HepG2 (cell line): Measurements from ENCODE around the gene CREM. TPM values are rescaled to one million over a fixed set of nuclear protein-coding genes. Genes with fewer than 3 reads are reported as not detected.

Source experiments
- AKAP8 ChIP-seq: sonication (generic); formaldehyde crosslinking; IDR thresholded peaks from 2 replicates; pipeline ENCODE4 v1.5.1; 2020; ENCODE audit warnings: mild to moderate bottlenecking, missing genetic modification reagents
- CREB1 ChIP-seq, 2 experiments: fragments of 450-650 bp in 1 of 2; IDR thresholded peaks; 2 replicates each; pipeline ENCODE4 v1.6.1; 2016 to 2017; ENCODE audit warnings: control low read depth in 1 of 2, mild to moderate bottlenecking in 1 of 2, missing compliant biosample characterization in 1 of 2, missing genetic modification characterization in 1 of 2
- DNMT3B ChIP-seq: conservative IDR thresholded peaks from 2 replicates; pipeline ENCODE4 v1.6.1; 2016; ENCODE audit warnings: missing biosample characterization, control low read depth
- HNRNPK ChIP-seq: fragments of 200-400 bp; formaldehyde crosslinking; IDR thresholded peaks from 2 replicates; pipeline ENCODE4 v1.6.1; 2018; ENCODE audit warnings: low read length, low read depth, moderate library complexity, mild to moderate bottlenecking; ENCODE audit not compliant: poor library complexity, severe bottlenecking
- NCOA1 ChIP-seq: sonication (generic); formaldehyde crosslinking; IDR thresholded peaks from 2 replicates; pipeline ENCODE4 v1.9.0; 2021; ENCODE audit warnings: missing genetic modification reagents
- NFRKB ChIP-seq: fragments of 450-650 bp; IDR thresholded peaks from 2 replicates; pipeline ENCODE4 v1.6.1; 2017
- NKX3-1 ChIP-seq: sonication (generic); formaldehyde crosslinking; IDR thresholded peaks from 2 replicates; pipeline ENCODE4 v1.5.0; 2020; ENCODE audit warnings: missing genetic modification reagents
- PRMT3 ChIP-seq: sonication (generic); formaldehyde crosslinking; IDR thresholded peaks from 2 replicates; pipeline ENCODE4 v1.8.1; 2022; ENCODE audit warnings: low read depth, mild to moderate bottlenecking, moderate library complexity, missing genetic modification reagents, borderline replicate concordance
- RCOR2 ChIP-seq: IDR thresholded peaks from 2 replicates; pipeline ENCODE4 v1.6.1; 2016; ENCODE audit warnings: missing biosample characterization, missing genetic modification reagents
- STAG1 ChIP-seq: sonication (generic); formaldehyde crosslinking; IDR thresholded peaks from 2 replicates; pipeline ENCODE4 v1.4.0; 2020; ENCODE audit warnings: missing genetic modification reagents
- TP53 ChIP-seq: sonication (generic); formaldehyde crosslinking; conservative IDR thresholded peaks from 2 replicates; pipeline ENCODE4 v1.4.0; 2020; ENCODE audit warnings: missing genetic modification reagents
- ZKSCAN8 ChIP-seq: IDR thresholded peaks from 2 replicates; pipeline ENCODE4 v1.6.1; 2016; ENCODE audit warnings: borderline replicate concordance, missing genetic modification reagents, missing compliant biosample characterization
- ZNF33A ChIP-seq: sonication (generic); formaldehyde crosslinking; IDR thresholded peaks from 2 replicates; pipeline ENCODE4 v1.5.1; 2020; ENCODE audit warnings: missing genetic modification reagents, mild to moderate bottlenecking, moderate library complexity, borderline replicate concordance
- ZNF44 ChIP-seq: sonication (generic); formaldehyde crosslinking; IDR thresholded peaks from 2 replicates; pipeline ENCODE4 v1.5.1; 2020; ENCODE audit warnings: mild to moderate bottlenecking, missing genetic modification reagents
- ZNF556 ChIP-seq: sonication (generic); formaldehyde crosslinking; IDR thresholded peaks from 2 replicates; pipeline ENCODE4 v1.4.0; 2020; ENCODE audit warnings: mild to moderate bottlenecking, missing genetic modification reagents, borderline replicate concordance
- ZNF569 ChIP-seq: sonication (generic); formaldehyde crosslinking; IDR thresholded peaks from 2 replicates; pipeline ENCODE4 v1.5.0; 2020; ENCODE audit warnings: mild to moderate bottlenecking, missing genetic modification reagents, moderate library complexity, borderline replicate concordance
- ZNF749 ChIP-seq: sonication (generic); formaldehyde crosslinking; IDR thresholded peaks from 2 replicates; pipeline ENCODE4 v1.8.0; 2022; ENCODE audit warnings: mild to moderate bottlenecking, missing genetic modification reagents, moderate library complexity, borderline replicate concordance
- polyA plus RNA-seq, 8 experiments: library from polyadenylated mRNA; depleted of rRNA in 3 of 8; stranded (reverse) in 7 of 8; unstranded in 1 of 8; fragments of >200 nt; fragmentation: Illumina TruSeq in 4 of 8; extraction: Trizol in 4 of 8; gene quantifications; 2 replicates each; pipeline versions ENCODE4 v1.2.1 to v1.2.3, GENCODE V29; 2011 to 2016; ENCODE audit warnings: low read depth in 4 of 8, missing spikeins in 1 of 8, mixed read lengths in 1 of 8; ENCODE audit not compliant: insufficient read depth in 1 of 8
- total RNA-seq, 5 experiments: library from RNA; depleted of rRNA; stranded (reverse); fragments of >200 nt; fragmentation: Illumina TruSeq; extraction: Trizol; gene quantifications; 2 replicates each; pipeline ENCODE4 v1.2.3, GENCODE V29; 2016; ENCODE audit warnings: low read depth in 1 of 5
- TF ChIP-seq, protein P1 (sequence below), 2 experiments: sonication (generic) in 1 of 2; formaldehyde crosslinking in 1 of 2; IDR thresholded peaks; 2 replicates each; pipeline versions ENCODE4 v1.4.0 to v1.6.1; 2018 to 2020; ENCODE audit warnings: missing genetic modification reagents in 2 of 2, borderline replicate concordance in 1 of 2, low read depth in 1 of 2, mild to moderate bottlenecking in 1 of 2, missing biosample characterization in 1 of 2
- TF ChIP-seq, protein P2 (sequence below): sonication (generic); formaldehyde crosslinking; IDR thresholded peaks from 2 replicates; pipeline ENCODE4 v1.5.0; 2020; ENCODE audit warnings: mild to moderate bottlenecking, missing genetic modification reagents, moderate library complexity
- TF ChIP-seq, protein P3 (sequence below): sonication (generic); formaldehyde crosslinking; IDR thresholded peaks from 2 replicates; pipeline ENCODE4 v1.4.0; 2020; ENCODE audit warnings: missing genetic modification reagents, borderline replicate concordance

CREM gene
- total and polyA plus RNA-seq, 2 of the 13 experiments (the other 11 are each of a cell fraction or from before 2014, with no cell fraction given), result 21.3 to 25.4 TPM

DNA sequence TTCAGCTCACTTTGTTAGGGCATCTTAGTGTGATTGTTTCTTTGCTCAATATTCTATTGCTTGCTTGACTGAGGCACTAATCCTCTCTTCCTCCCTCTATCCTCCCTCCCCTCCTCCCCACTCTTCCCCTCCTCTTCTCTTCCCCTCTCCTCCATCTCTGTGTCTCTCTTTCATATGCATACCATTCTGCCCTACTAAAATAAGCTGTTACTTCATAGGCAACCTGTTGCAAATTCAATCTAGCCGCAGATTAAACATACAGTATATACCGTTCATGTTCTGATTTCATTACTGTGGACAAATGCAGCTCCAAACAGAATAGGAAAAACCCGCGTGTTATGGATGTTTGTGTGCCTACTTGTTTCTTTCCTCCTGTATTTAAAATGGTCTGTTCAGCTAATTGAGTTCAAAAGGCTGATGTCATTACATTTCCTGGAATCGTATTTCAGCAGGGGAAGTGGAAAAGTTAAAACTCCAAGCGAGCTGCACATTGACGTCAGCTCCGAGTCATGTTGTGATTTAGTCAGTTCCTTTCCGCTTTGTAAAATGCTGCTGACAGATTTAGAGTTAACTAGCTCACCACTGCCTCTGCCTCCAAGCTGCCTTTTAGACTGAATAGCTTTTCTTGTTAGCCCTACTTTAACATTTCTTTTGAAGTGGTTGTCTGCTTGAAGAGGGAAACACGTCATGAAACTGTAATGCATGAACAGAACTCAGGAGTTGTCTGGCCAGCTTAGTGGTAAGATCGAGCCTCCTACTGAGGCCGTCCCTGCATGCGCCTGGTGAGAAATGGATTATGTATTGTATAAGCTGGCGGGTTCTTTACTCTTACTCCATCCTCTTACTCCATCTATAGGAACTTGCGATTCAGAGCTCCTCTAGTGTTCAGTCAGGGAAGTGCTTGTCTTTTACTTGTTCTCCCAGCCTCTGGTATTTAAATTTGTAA, 69.0 kb downstream of the CREM start (continued):
- TF ChIP-seq, protein P1, sequence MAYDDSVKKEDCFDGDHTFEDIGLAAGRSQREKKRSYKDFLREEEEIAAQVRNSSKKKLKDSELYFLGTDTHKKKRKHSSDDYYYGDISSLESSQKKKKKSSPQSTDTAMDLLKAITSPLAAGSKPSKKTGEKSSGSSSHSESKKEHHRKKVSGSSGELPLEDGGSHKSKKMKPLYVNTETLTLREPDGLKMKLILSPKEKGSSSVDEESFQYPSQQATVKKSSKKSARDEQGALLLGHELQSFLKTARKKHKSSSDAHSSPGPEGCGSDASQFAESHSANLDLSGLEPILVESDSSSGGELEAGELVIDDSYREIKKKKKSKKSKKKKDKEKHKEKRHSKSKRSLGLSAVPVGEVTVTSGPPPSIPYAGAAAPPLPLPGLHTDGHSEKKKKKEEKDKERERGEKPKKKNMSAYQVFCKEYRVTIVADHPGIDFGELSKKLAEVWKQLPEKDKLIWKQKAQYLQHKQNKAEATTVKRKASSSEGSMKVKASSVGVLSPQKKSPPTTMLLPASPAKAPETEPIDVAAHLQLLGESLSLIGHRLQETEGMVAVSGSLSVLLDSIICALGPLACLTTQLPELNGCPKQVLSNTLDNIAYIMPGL (CRISPR knock-in tag; IDR thresholded peaks at IDR 0.05; ENCODE audit: borderline replicate concordance in 1 of 2, low read depth in 1 of 2), result peak in 1 of 2 experiments; percentile 71; a peak in 1 of 4 replicates
- TF ChIP-seq NFRKB (no peak), CREB1 (IDR thresholded peaks at IDR 0.05) (peak; percentile 65), CREB1 (CRISPR knock-in tag; IDR thresholded peaks at IDR 0.05) (peak; percentile 68), NKX3-1 (no peak), NCOA1 (CRISPR knock-in tag) (no peak), ZKSCAN8 (CRISPR knock-in tag) (0 out of 2 replicates have a peak, but pooled peaks have one; percentile 25), PRMT3 (no peak), ZNF569 (CRISPR knock-in tag) (no peak), STAG1 (CRISPR knock-in tag) (peak; percentile 55), ZNF556 (no peak), DNMT3B (CRISPR knock-in tag) (0 out of 2 replicates have a peak, but pooled peaks have one; percentile 47), AKAP8 (CRISPR knock-in tag) (no peak), HNRNPK (peak; percentile 82), ZNF749 (CRISPR knock-in tag) (no peak), RCOR2 (no peak), ZNF44 (no peak), ZNF33A (CRISPR knock-in tag) (no peak), TP53 (no peak)
- TF ChIP-seq, protein P2, sequence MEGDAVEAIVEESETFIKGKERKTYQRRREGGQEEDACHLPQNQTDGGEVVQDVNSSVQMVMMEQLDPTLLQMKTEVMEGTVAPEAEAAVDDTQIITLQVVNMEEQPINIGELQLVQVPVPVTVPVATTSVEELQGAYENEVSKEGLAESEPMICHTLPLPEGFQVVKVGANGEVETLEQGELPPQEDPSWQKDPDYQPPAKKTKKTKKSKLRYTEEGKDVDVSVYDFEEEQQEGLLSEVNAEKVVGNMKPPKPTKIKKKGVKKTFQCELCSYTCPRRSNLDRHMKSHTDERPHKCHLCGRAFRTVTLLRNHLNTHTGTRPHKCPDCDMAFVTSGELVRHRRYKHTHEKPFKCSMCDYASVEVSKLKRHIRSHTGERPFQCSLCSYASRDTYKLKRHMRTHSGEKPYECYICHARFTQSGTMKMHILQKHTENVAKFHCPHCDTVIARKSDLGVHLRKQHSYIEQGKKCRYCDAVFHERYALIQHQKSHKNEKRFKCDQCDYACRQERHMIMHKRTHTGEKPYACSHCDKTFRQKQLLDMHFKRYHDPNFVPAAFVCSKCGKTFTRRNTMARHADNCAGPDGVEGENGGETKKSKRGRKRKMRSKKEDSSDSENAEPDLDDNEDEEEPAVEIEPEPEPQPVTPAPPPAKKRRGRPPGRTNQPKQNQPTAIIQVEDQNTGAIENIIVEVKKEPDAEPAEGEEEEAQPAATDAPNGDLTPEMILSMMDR (CRISPR knock-in tag), result peak; percentile 62
- TF ChIP-seq, protein P3, sequence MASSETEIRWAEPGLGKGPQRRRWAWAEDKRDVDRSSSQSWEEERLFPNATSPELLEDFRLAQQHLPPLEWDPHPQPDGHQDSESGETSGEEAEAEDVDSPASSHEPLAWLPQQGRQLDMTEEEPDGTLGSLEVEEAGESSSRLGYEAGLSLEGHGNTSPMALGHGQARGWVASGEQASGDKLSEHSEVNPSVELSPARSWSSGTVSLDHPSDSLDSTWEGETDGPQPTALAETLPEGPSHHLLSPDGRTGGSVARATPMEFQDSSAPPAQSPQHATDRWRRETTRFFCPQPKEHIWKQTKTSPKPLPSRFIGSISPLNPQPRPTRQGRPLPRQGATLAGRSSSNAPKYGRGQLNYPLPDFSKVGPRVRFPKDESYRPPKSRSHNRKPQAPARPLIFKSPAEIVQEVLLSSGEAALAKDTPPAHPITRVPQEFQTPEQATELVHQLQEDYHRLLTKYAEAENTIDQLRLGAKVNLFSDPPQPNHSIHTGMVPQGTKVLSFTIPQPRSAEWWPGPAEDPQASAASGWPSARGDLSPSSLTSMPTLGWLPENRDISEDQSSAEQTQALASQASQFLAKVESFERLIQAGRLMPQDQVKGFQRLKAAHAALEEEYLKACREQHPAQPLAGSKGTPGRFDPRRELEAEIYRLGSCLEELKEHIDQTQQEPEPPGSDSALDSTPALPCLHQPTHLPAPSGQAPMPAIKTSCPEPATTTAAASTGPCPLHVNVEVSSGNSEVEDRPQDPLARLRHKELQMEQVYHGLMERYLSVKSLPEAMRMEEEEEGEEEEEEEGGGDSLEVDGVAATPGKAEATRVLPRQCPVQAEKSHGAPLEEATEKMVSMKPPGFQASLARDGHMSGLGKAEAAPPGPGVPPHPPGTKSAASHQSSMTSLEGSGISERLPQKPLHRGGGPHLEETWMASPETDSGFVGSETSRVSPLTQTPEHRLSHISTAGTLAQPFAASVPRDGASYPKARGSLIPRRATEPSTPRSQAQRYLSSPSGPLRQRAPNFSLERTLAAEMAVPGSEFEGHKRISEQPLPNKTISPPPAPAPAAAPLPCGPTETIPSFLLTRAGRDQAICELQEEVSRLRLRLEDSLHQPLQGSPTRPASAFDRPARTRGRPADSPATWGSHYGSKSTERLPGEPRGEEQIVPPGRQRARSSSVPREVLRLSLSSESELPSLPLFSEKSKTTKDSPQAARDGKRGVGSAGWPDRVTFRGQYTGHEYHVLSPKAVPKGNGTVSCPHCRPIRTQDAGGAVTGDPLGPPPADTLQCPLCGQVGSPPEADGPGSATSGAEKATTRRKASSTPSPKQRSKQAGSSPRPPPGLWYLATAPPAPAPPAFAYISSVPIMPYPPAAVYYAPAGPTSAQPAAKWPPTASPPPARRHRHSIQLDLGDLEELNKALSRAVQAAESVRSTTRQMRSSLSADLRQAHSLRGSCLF (CRISPR knock-in tag), result no peak
